Right lobe of liver (tissue), 6 donors: Measurements from ENCODE around the gene MAP3K20. TPM values are rescaled to one million over a fixed set of nuclear protein-coding genes. Genes with fewer than 3 reads are reported as not detected.

Experiments used
- ATAC-seq, 4 donors: fragments of 200-7000 bp; cut with Tn5 transposase; one replicate each; pipeline ENCODE4 v1.9.1; 2020; ENCODE audit warnings: mild to moderate bottlenecking in 4 of 4, moderate library complexity in 4 of 4
- DNase-seq, 3 donors: peaks; one replicate each; pipeline ENCODE4 v3.0.0-alpha.2; 2020
- H3K27ac ChIP-seq, 3 donors: fragments of 200-600 bp; one replicate each; pipeline ENCODE4 v1.8.0; 2022
- H3K27me3 ChIP-seq, 2 donors: fragments of 200-600 bp; one replicate each; pipeline ENCODE4 v1.8.0; 2022
- H3K36me3 ChIP-seq, 4 donors: fragments of 200-600 bp; sonication (generic) in 1 of 4; one replicate each; pipeline versions ENCODE4 v1.5.1 to v1.8.0; 2017 to 2022; ENCODE audit warnings: control low read depth in 1 of 4
- H3K4me1 ChIP-seq, 4 donors: fragments of 200-600 bp; sonication (generic) in 1 of 4; one replicate each; pipeline versions ENCODE4 v1.5.1 to v1.8.0; 2017 to 2022; ENCODE audit warnings: control low read depth in 1 of 4
- H3K4me3 ChIP-seq, 3 donors: fragments of 200-600 bp; one replicate each; pipeline ENCODE4 v1.8.0; 2022
- H3K9me3 ChIP-seq, 4 donors: fragments of 200-600 bp; sonication (generic) in 1 of 4; one replicate each; pipeline versions ENCODE4 v1.5.1 to v1.8.0; 2017 to 2022; ENCODE audit warnings: control low read depth in 1 of 4
- POLR2A ChIP-seq: fragments of 450-650 bp; IDR thresholded peaks from one replicate; pipeline ENCODE4 v1.6.1; 2017; ENCODE audit warnings: antibody characterized with exemption, mild to moderate bottlenecking
- WGBS: methylation state at CpG from one replicate; pipeline ENCODE4 v1.1.6; 2018; ENCODE audit warnings: low coverage, low lambda C conversion rate; ENCODE audit not compliant: insufficient coverage; ENCODE audit errors: missing lambda C conversion rate; 5-methylcytosine and 5-hydroxymethylcytosine counted together
- intact Hi-C, 2 donors: fragments of 100-400 bp; cut with DNase I; formaldehyde crosslinking; loops; one replicate each; pipeline versions ENCODE4 v1.11.2 to v1.14.1; 2022
- total RNA-seq, 6 experiments: library from RNA; depleted of rRNA in 2 of 6; stranded (reverse); fragments of >200 nt in 2 of 6; fragmentation: NEBNext Ultra II Directional in 3 of 6; extraction: Animal tissue kit (Norgen Biotek cat#: 25700) in 3 of 6; gene quantifications; one replicate each; pipeline versions ENCODE4 v1.1.0 to v1.2.4, GENCODE V29; 2016 to 2023
- TF ChIP-seq, protein P1 (sequence below), 4 donors: fragments of 200-600 bp in 3 of 4; fragments of 450-650 bp in 1 of 4; IDR thresholded peaks; one replicate each; pipeline versions ENCODE4 v1.5.1 to v1.8.0; 2016 to 2022; ENCODE audit warnings: antibody characterized with exemption in 4 of 4, mild to moderate bottlenecking in 2 of 4
- donor health status: DM: no; HTN: yes; CAD: no.
- donor health status: DM: no; HTN: no; CAD: no.
- donor health status: DM: no; HTN: no; CAD: no.
- donor health status: DM: no; HTN: yes; CAD: no.
- donor health status: DM: no; HTN: yes; CAD: no.

MAP3K20 gene
- total RNA-seq, 6 experiments from 2014 or later = 16.0 to 36.8 (median 22.0) TPM

DNA sequence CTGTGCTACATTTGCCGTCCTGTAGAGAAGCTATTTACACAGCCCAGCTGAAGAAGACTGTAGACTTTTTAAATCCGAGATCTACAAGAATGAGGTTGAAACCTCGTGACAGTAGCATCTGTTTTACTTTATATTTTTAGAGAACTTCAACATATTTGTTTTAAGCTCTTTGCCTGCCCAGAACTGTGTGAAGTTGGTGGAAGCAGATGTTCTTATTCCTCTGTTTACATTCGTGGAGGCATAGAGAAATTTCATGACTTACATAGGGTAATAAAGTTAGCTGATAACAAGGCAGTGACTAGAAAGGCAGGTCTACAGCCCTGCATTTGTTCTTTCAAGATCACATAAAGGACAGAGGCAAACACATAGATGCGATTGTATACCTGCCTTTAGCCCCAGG is 47.0 kb upstream of the MAP3K20 start:
- DNase-seq (no peak), ATAC-seq (no peak)
- H3K4me1 ChIP-seq = peaks cover 0 to 3% (median 0%) of the 10 kb centered on the region in 4 donors
- intact Hi-C loops = loop anchor here in 1 of 2 donors (5.0 kb wide), 1 partner anchor 184 kb away; no protein-coding TSS in a partner anchor
- H3K27me3 ChIP-seq = no peaks in the 10 kb centered on the region
- H3K9me3 ChIP-seq = no peaks in the 10 kb centered on the region
- TF ChIP-seq, protein P1, sequence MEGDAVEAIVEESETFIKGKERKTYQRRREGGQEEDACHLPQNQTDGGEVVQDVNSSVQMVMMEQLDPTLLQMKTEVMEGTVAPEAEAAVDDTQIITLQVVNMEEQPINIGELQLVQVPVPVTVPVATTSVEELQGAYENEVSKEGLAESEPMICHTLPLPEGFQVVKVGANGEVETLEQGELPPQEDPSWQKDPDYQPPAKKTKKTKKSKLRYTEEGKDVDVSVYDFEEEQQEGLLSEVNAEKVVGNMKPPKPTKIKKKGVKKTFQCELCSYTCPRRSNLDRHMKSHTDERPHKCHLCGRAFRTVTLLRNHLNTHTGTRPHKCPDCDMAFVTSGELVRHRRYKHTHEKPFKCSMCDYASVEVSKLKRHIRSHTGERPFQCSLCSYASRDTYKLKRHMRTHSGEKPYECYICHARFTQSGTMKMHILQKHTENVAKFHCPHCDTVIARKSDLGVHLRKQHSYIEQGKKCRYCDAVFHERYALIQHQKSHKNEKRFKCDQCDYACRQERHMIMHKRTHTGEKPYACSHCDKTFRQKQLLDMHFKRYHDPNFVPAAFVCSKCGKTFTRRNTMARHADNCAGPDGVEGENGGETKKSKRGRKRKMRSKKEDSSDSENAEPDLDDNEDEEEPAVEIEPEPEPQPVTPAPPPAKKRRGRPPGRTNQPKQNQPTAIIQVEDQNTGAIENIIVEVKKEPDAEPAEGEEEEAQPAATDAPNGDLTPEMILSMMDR (IDR thresholded peaks at IDR 0.05) = no peak
- TF ChIP-seq POLR2A = no peak
- 77% methylated on average over 4 of the region's 5 CpGs for WGBS
- H3K4me3 ChIP-seq = no peak overlapping the region
- H3K36me3 ChIP-seq = peaks cover 0 to 4% (median 0%) of the 10 kb centered on the region in 4 donors
- no peak overlapping the region for H3K27ac ChIP-seq

DNA sequence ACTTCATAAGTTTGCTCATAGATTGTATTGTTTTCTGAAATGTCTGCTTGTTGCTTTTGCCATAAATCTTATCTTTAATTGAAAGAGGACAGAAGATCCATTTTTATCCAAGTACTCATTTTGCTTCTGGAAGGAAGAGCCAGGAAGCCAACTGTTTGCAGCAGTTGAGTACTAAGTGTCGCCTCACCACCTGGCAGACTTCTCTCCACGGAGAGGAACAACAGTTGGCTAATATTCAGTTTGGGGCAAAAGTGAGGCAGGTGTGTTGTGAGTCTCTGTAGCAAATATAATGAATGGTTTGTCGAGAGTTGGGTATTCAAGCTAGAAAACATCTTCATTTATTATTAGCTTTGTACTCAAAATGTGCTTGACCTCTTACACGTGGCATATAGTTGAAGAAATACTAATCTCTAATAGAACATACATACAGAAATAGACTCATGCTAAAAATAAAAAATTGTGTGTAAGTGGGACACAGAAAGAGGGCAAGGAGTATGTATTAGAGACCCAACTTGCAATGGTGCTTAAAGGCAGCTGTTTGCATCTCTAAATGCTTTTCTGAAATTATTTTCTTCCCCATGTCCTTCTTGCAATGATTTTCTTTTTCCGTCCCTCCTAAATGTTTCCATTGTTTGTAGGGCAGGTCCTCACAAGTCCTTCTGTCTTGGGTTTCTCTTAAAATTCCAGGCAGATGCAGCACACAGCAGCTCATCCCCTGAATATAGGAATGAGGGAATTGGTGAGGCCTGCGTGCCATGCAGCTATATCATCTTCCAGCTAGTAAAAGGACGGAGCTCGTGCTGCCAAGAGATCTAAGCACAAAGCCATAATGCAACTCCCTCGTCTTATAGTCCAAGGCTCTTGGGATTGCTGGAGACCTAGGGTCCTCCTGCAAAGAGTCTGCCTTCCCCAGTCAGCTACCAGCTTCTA is 44.8 kb upstream of the MAP3K20 start:
- WGBS = 85% methylated on average over 7 of the region's 9 CpGs
- intact Hi-C loops = no loop called here
- Histone ChIP-seq H3K27ac (no peak overlapping the region), H3K9me3 (no peaks in the 10 kb centered on the region), H3K4me3 (no peak overlapping the region), H3K4me1 (peaks cover 0 to 3% (median 0%) of the 10 kb centered on the region in 4 donors), H3K36me3 (peaks cover 0 to 4% (median 0%) of the 10 kb centered on the region in 4 donors), H3K27me3 (no peaks in the 10 kb centered on the region)
- DNase-seq (no peak), ATAC-seq (no peak)
- no peak for TF ChIP-seq POLR2A
- TF ChIP-seq, protein P1 (IDR thresholded peaks at IDR 0.05) = no peak

DNA sequence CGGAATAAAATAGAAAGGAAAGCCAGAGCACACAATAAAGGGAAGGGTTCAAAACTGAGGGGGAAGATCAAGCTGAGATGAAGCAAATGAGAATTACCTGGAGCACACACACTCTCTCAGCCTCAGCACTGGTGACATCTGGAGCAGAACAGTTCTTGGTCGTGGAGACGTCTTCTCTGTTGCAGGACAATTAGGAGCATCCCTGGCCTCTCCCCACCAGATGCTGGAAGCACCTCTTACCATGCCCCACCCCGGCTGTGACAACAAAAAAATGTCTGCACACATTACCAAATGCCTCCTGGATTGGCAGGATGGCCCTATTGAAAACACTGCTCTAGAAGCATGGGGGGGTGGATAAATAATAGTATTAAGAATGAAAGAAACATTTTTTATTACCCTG is 43.6 kb upstream of the MAP3K20 start:
- intact Hi-C loops = no loop called here
- TF ChIP-seq POLR2A = no peak
- TF ChIP-seq, protein P1 (IDR thresholded peaks at IDR 0.05) = no peak
- no peak overlapping the region for H3K4me3 ChIP-seq
- H3K9me3 ChIP-seq = no peaks in the 10 kb centered on the region
- H3K4me1 ChIP-seq = peaks cover 0 to 3% (median 0%) of the 10 kb centered on the region in 4 donors
- H3K36me3 ChIP-seq = no peaks in the 10 kb centered on the region
- ATAC-seq (no peak), DNase-seq (no peak)
- no peak overlapping the region for H3K27ac ChIP-seq
- no peaks in the 10 kb centered on the region for H3K27me3 ChIP-seq
- WGBS = 94% methylated on average over 4 of the region's 4 CpGs

DNA sequence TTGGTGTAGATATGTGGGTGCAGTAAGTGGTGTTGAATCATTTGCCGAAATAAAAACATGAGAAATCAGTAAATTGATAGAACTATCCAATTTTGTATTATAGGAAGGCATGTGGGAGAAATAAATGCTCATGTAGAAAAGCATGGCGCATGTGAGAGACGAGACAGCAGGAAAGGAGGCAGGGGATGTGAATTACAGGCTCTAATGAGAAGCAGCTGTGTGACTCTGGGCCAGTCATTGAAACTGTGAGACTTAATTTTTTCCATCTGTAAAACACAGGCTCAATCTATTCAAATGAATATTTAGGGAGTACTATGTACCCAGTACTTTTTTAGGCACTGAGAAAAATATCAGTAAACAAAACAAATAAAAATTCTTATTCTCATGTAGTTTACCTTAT is 42.6 kb upstream of the MAP3K20 start:
- no peaks in the 10 kb centered on the region for H3K9me3 ChIP-seq
- TF ChIP-seq POLR2A = no peak
- TF ChIP-seq, protein P1 (IDR thresholded peaks at IDR 0.05) = no peak
- ATAC-seq (no peak), DNase-seq (no peak)
- 93% methylated on average over 3 of the region's 3 CpGs for WGBS
- intact Hi-C loops = no loop called here
- no peaks in the 10 kb centered on the region for H3K4me1 ChIP-seq
- H3K27ac ChIP-seq = no peak overlapping the region
- H3K36me3 ChIP-seq = no peaks in the 10 kb centered on the region
- no peaks in the 10 kb centered on the region for H3K27me3 ChIP-seq
- no peak overlapping the region for H3K4me3 ChIP-seq
